SK-N-SH (cell line): ENCODE measurements around the gene GJB2. TPM values are rescaled to one million over a fixed set of nuclear protein-coding genes. Genes with fewer than 3 reads are reported as not detected.

Source experiments
- CTCF ChIA-PET: fragments of 300-600, 350-600 bp; formaldehyde crosslinking; extraction: SDS; loops from one replicate; lab custom pipeline; 2021; lab: Yijun Ruan, JAX
- POLR2A ChIA-PET: fragments of 350-600 bp; sonication (Branson Sonifier 250); formaldehyde crosslinking; extraction: SDS; loops from one replicate; lab custom pipeline; 2020; ENCODE audit warnings: antibody characterized with exemption, inconsistent platforms; lab: Yijun Ruan, JAX
- DNase-seq: peaks from one replicate; pipeline ENCODE4 v3.0.0; 2012
- H2AFZ ChIP-seq: fragments of 200-600 bp; sonication (generic); 2 replicates; pipeline ENCODE4 v1.8.1; 2016; ENCODE audit warnings: antibody characterized with exemption, mild to moderate bottlenecking, low read depth
- H3F3A ChIP-seq: fragments of 200-600 bp; sonication (generic); replicated peaks from 2 replicates; pipeline ENCODE3; 2016; ENCODE audit warnings: antibody characterized with exemption, mild to moderate bottlenecking; ENCODE audit not compliant: insufficient read depth
- H3K27ac ChIP-seq, 2 experiments: fragments of 200-500 bp in 1 of 2; fragments of 200-600 bp in 1 of 2; sonication (Bioruptor generic) in 1 of 2; sonication (generic), shearing (Covaris generic) in 1 of 2; 2 replicates each; pipeline versions ENCODE4 v1.5.1 to v1.6.1; 2014 to 2016; ENCODE audit warnings: low read depth in 2 of 2, inconsistent platforms in 1 of 2, low read length in 1 of 2, mild to moderate bottlenecking in 1 of 2, mixed read lengths in 1 of 2
- H3K27me3 ChIP-seq: fragments of 200-600 bp; sonication (generic), shearing (Covaris generic); 2 replicates; pipeline ENCODE4 v1.6.1; 2016; ENCODE audit warnings: mixed run types; ENCODE audit not compliant: insufficient read depth
- H3K36me3 ChIP-seq, 2 experiments: fragments of 200-500 bp in 1 of 2; fragments of 200-600 bp in 1 of 2; sonication (Bioruptor generic) in 1 of 2; sonication (generic) in 1 of 2; replicated peaks in 1 of 2; 2 replicates each; pipeline versions ENCODE3 to v1.5.1; 2014 to 2016; ENCODE audit warnings: low read length in 1 of 2, mild to moderate bottlenecking in 1 of 2; ENCODE audit not compliant: insufficient read depth in 2 of 2, control insufficient read depth in 1 of 2
- H3K4me1 ChIP-seq, 2 experiments: fragments of 200-500 bp in 1 of 2; fragments of 200-600 bp in 1 of 2; sonication (Bioruptor generic) in 1 of 2; sonication (generic), shearing (Covaris generic) in 1 of 2; 2 replicates each; pipeline versions ENCODE4 v1.5.1 to v1.6.1; 2014 to 2016; ENCODE audit warnings: low read depth in 1 of 2, low read length in 1 of 2, mixed run types in 1 of 2; ENCODE audit not compliant: insufficient read depth in 2 of 2, control insufficient read depth in 1 of 2
- H3K4me2 ChIP-seq: fragments of 200-600 bp; sonication (generic), shearing (Covaris generic); 2 replicates; pipeline ENCODE4 v1.6.1; 2017; ENCODE audit warnings: mixed run types
- H3K4me3 ChIP-seq, 2 experiments: fragments of 200-500 bp in 1 of 2; fragments of 200-600 bp in 1 of 2; sonication (Bioruptor generic) in 1 of 2; sonication (generic), shearing (Covaris generic) in 1 of 2; 2 replicates each; pipeline versions ENCODE4 v1.5.1 to v1.8.1; 2014 to 2016; ENCODE audit warnings: low read depth in 2 of 2, inconsistent platforms in 1 of 2, low read length in 1 of 2, mild to moderate bottlenecking in 1 of 2, mixed read lengths in 1 of 2, moderate library complexity in 1 of 2
- H3K79me2 ChIP-seq: fragments of 200-600 bp; sonication (generic); 2 replicates; pipeline ENCODE4 v1.8.1; 2017; ENCODE audit warnings: mild to moderate bottlenecking; ENCODE audit not compliant: insufficient read depth
- H3K9ac ChIP-seq: fragments of 200-600 bp; sonication (generic); 2 replicates; pipeline ENCODE4 v1.6.1; 2017; ENCODE audit warnings: mixed run types
- H3K9me2 ChIP-seq: fragments of 200-600 bp; sonication (generic); 2 replicates; pipeline ENCODE4 v1.6.1; 2017; ENCODE audit warnings: mixed run types
- H3K9me3 ChIP-seq: fragments of 200-600 bp; sonication (generic); 2 replicates; pipeline ENCODE4 v1.6.1; 2017; ENCODE audit warnings: mixed run types, mild to moderate bottlenecking, moderate library complexity
- H4K20me1 ChIP-seq: fragments of 200-600 bp; sonication (generic); 2 replicates; pipeline ENCODE4 v1.6.1; 2017; ENCODE audit warnings: mild to moderate bottlenecking, mixed run types; ENCODE audit not compliant: insufficient read depth
- CTCF ChIP-seq: fragments of 200-600 bp; sonication (generic); IDR thresholded peaks from 2 replicates; pipeline ENCODE4 v1.6.1; 2017; ENCODE audit warnings: antibody characterized with exemption, mild to moderate bottlenecking, moderate library complexity
- ELF1 ChIP-seq: IDR thresholded peaks from 2 replicates; pipeline ENCODE4 v1.4.0; 2012
- FOSL2 ChIP-seq: IDR thresholded peaks from 2 replicates; pipeline ENCODE4 v1.4.0; 2012; ENCODE audit warnings: low read depth, mild to moderate bottlenecking, moderate library complexity, borderline replicate concordance
- FOXJ3 ChIP-seq: sonication (generic); formaldehyde crosslinking; IDR thresholded peaks from 2 replicates; pipeline ENCODE4 v1.5.1; 2020; ENCODE audit warnings: mild to moderate bottlenecking, missing genetic modification reagents
- IRF3 ChIP-seq: fragments of 150-350 bp; IDR thresholded peaks from 2 replicates; pipeline ENCODE4 v1.6.1; 2016; ENCODE audit warnings: mild to moderate bottlenecking, low read depth, low read length
- JUND ChIP-seq: IDR thresholded peaks from 2 replicates; pipeline ENCODE4 v1.4.0; 2012
- MAX ChIP-seq: IDR thresholded peaks from 2 replicates; pipeline ENCODE4 v1.4.0; 2012; ENCODE audit warnings: low read depth
- MEF2A ChIP-seq: IDR thresholded peaks from 2 replicates; pipeline ENCODE4 v1.4.0; 2012; ENCODE audit warnings: low read depth, borderline replicate concordance
- MXI1 ChIP-seq: IDR thresholded peaks from 2 replicates; pipeline ENCODE4 v1.6.1; 2012; ENCODE audit warnings: mild to moderate bottlenecking, low read depth, low read length, improper control_type of control experiment
- NFIC ChIP-seq: IDR thresholded peaks from 2 replicates; pipeline ENCODE4 v1.4.0; 2012; ENCODE audit warnings: borderline replicate concordance
- NRF1 ChIP-seq: IDR thresholded peaks from 2 replicates; pipeline ENCODE4 v1.6.1; 2012; ENCODE audit warnings: low read depth, mild to moderate bottlenecking, low read length
- PBX3 ChIP-seq: IDR thresholded peaks from 2 replicates; pipeline ENCODE4; 2012
- RAD21 ChIP-seq: IDR thresholded peaks from 2 replicates; pipeline ENCODE4 v1.6.1; 2012; ENCODE audit warnings: mild to moderate bottlenecking, low read length
- RCOR1 ChIP-seq: fragments of 150-350 bp; IDR thresholded peaks from 2 replicates; pipeline ENCODE4 v1.6.1; 2017; ENCODE audit warnings: antibody characterized with exemption, low read length
- RFX5 ChIP-seq: IDR thresholded peaks from 2 replicates; pipeline ENCODE4 v1.6.1; 2012; ENCODE audit warnings: mild to moderate bottlenecking, improper control_type of control experiment, low read length
- SMC3 ChIP-seq: IDR thresholded peaks from 2 replicates; pipeline ENCODE4 v1.6.1; 2012; ENCODE audit warnings: low read depth, low read length, improper control_type of control experiment
- TAF1 ChIP-seq: IDR thresholded peaks from 2 replicates; pipeline ENCODE4 v1.6.1; 2012; ENCODE audit warnings: low read depth, mild to moderate bottlenecking, low read length, moderate library complexity, borderline replicate concordance
- TCF12 ChIP-seq: IDR thresholded peaks from 2 replicates; pipeline ENCODE4 v1.4.0; 2012
- YY1 ChIP-seq: IDR thresholded peaks from 2 replicates; pipeline ENCODE4 v1.4.0; 2012; ENCODE audit warnings: low read depth, mild to moderate bottlenecking
- ZBTB33 ChIP-seq: IDR thresholded peaks from 2 replicates; pipeline ENCODE4 v1.4.0; 2012; ENCODE audit warnings: low read depth, borderline replicate concordance
- WGBS: methylation state at CpG from one replicate; pipeline ENCODE4 v1.1.6; 2017; ENCODE audit warnings: low lambda C conversion rate; 5-methylcytosine and 5-hydroxymethylcytosine counted together
- polyA plus RNA-seq, 3 experiments: library from polyadenylated mRNA; depleted of rRNA; stranded (reverse); fragments of >200 nt; gene quantifications; 2 replicates each; pipeline ENCODE4 v1.2.3, GENCODE V29; 2012

The GJB2 gene
- polyA plus RNA-seq, 1 of the 3 experiments (the other 2 are of a cell fraction), result not detected

GRCh38 chr13:20190481-20191310, 2.0 kb downstream of the GJB2 start:
- no peak for DNase-seq
- TF ChIP-seq TCF12 (no peak), FOSL2 (peak; percentile 9; the same call in 1 of the 2 replicates)
- Histone ChIP-seq H3K27ac (no peak overlapping the region), H3K4me2 (no peak overlapping the region), H4K20me1 (0 out of 2 replicates have a peak, but pooled peaks cover 4% of the 10 kb centered on the region), H3K4me3 (no peak overlapping the region), H3F3A (peaks cover 9% of the 10 kb centered on the region), H3K27me3 (peaks cover 76% of the 10 kb centered on the region), H3K36me3 (no peaks in the 10 kb centered on the region), H3K79me2 (no peaks in the 10 kb centered on the region), H3K9me2 (no peaks in the 10 kb centered on the region), H2AFZ (no peak overlapping the region), H3K9ac (no peak overlapping the region), H3K4me1 (peaks cover 4 to 11% of the 10 kb centered on the region in 2 experiments; a peak in 1 of 4 replicates), H3K9me3 (no peaks in the 10 kb centered on the region)
- CTCF ChIA-PET, result interaction anchor here (0.7 to 2.6 kb wide), 4 partner anchors 8 to 65 kb away, joined by 3 to 15 read pairs (median 4); no protein-coding TSS in a partner anchor
- POLR2A ChIA-PET, result no interaction called here
- 41% methylated on average over 14 of the region's 16 CpGs for WGBS

- Histone ChIP-seq H2AFZ (no peak overlapping the region), H3K27ac (no peak overlapping the region), H3K27me3 (peaks cover 76% of the 10 kb centered on the region), H3K9ac (no peak overlapping the region), H3K36me3 (no peaks in the 10 kb centered on the region), H3K4me3 (no peak overlapping the region), H3K4me2 (no peak overlapping the region), H3F3A (peaks cover 9% of the 10 kb centered on the region), H3K9me3 (no peaks in the 10 kb centered on the region), H3K9me2 (no peaks in the 10 kb centered on the region), H4K20me1 (0 out of 2 replicates have a peak, but pooled peaks cover 4% of the 10 kb centered on the region), H3K4me1 (peaks cover 4 to 11% of the 10 kb centered on the region in 2 experiments; a peak in 1 of 4 replicates), H3K79me2 (no peaks in the 10 kb centered on the region)
- ChIA-PET POLR2A (no interaction called here), CTCF (interaction anchor here (1.1 to 1.3 kb wide), 2 partner anchors 8 to 37 kb away, joined by 3 to 4 read pairs; no protein-coding TSS in a partner anchor)
- no peak for DNase-seq
- TF ChIP-seq CTCF (no peak), PBX3 (no peak), YY1 (no peak), NFIC (no peak), MAX (no peak), MXI1 (no peak), IRF3 (no peak), SMC3 (no peak), ZBTB33 (no peak), RFX5 (no peak), TAF1 (no peak), RAD21 (no peak), RCOR1 (no peak), JUND (no peak), FOXJ3 (CRISPR knock-in tag) (no peak), NRF1 (no peak), ELF1 (no peak), MEF2A (no peak)
- WGBS, result 41% methylated on average over 5 of the region's 5 CpGs
Observed at GRCh38 chr13:20190076-20190475, 2.7 kb downstream of the GJB2 start.
